Upper lobe of left lung (tissue), 6 donors: ENCODE measurements around the gene ZNF101. TPM values are rescaled to one million over a fixed set of nuclear protein-coding genes. Genes with fewer than 3 reads are reported as not detected.
"Not testable (repeated sequence)": the region's sequence is repeated elsewhere in the genome, so short reads cannot be mapped to it uniquely, and the experiment has no call there.

Experiments used
- ATAC-seq, 2 donors: fragments of 200-7000 bp; cut with Tn5 transposase; one replicate each; pipeline ENCODE4 v1.9.1; 2022; ENCODE audit warnings: mild to moderate bottlenecking in 2 of 2, moderate library complexity in 2 of 2; ENCODE audit not compliant: low FRiP score in 2 of 2
- DNase-seq, 2 donors: peaks; one replicate each; pipeline ENCODE4 v3.0.0-alpha.2; 2019 to 2020
- H3K27ac ChIP-seq, 4 donors: fragments of 200-600 bp; sonication (generic); one replicate each; pipeline ENCODE4 v1.5.1; 2016 to 2019
- H3K27me3 ChIP-seq, 4 donors: fragments of 200-600 bp; sonication (generic); one replicate each; pipeline ENCODE4 v1.5.1; 2017 to 2019
- H3K36me3 ChIP-seq, 4 donors: fragments of 200-600 bp; sonication (generic); one replicate each; pipeline ENCODE4 v1.5.1; 2016 to 2019
- H3K4me1 ChIP-seq, 4 donors: fragments of 200-600 bp; sonication (generic); one replicate each; pipeline ENCODE4 v1.5.1; 2018 to 2019
- H3K4me3 ChIP-seq, 4 donors: fragments of 200-600 bp; sonication (generic); one replicate each; pipeline ENCODE4 v1.5.1; 2017 to 2019; ENCODE audit warnings: mild to moderate bottlenecking in 2 of 4, moderate library complexity in 1 of 4
- H3K9me3 ChIP-seq, 4 donors: fragments of 200-600 bp; sonication (generic); one replicate each; pipeline ENCODE4 v1.5.1; 2018 to 2019
- EP300 ChIP-seq, 4 donors: sonication (generic); formaldehyde crosslinking; IDR thresholded peaks; one replicate each; pipeline ENCODE4 v1.5.1; 2017; ENCODE audit warnings: antibody characterized with exemption in 4 of 4, control low read depth in 2 of 4
- POLR2A ChIP-seq, 4 donors: fragments of 450-650 bp; IDR thresholded peaks; one replicate each; pipeline ENCODE4 v1.5.1; 2016 to 2017; ENCODE audit warnings: antibody characterized with exemption in 4 of 4, mild to moderate bottlenecking in 2 of 4
- POLR2AphosphoS5 ChIP-seq, 2 donors: sonication (generic); formaldehyde crosslinking; IDR thresholded peaks; one replicate each; pipeline ENCODE4 v1.5.1; 2017; ENCODE audit warnings: antibody characterized with exemption in 2 of 2
- WGBS, 2 donors: methylation state at CpG; one replicate each; pipeline ENCODE4 v1.1.5; 2017 to 2018; 5-methylcytosine and 5-hydroxymethylcytosine counted together
- total RNA-seq, 6 donors: library from RNA; depleted of rRNA in 4 of 6; stranded (reverse); fragments of >200 nt in 4 of 6; gene quantifications; one replicate each; pipeline versions ENCODE4 v1.1.0 to v1.2.1, GENCODE V29; 2016 to 2021
- TF ChIP-seq, protein P1 (sequence below), 6 experiments: fragments of 450-650 bp in 4 of 6; fragments of 200-600 bp in 2 of 6; sonication (generic) in 2 of 6; IDR thresholded peaks; one replicate each; pipeline ENCODE4 v1.5.1; 2016 to 2019; ENCODE audit warnings: antibody characterized with exemption in 6 of 6
- donor health status: DM: no; HTN: no; CAD: no; lungs with moderate emphysema.
- donor health status: DM: no; HTN: yes; CAD: no; lungs with severe emphysema.

Gene ZNF101
- total RNA-seq, 6 donors from 2014 or later, result 3.4 to 16.1 (median 11.1) TPM

DNA sequence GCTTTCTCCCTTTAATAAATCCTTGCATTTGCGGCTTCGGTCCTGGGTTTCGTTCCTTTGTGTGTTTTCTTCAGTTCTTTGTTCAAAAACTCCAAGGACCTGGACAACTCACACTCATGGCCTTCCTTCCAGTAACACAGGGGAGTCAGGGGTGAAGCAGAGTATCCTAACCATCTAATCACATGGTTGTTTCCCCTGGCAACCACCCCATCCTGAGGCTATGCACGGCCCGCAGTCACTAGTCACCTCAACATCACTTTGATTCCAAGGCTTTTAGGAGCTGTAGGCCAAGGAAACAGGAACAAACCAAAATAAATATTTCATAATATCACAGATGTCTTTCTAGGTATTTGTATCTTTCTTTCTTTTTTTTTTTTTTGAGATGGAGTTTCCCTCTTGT is 28.9 kb downstream of the ZNF101 start:
- peaks cover 0 to 4% (median 0%) of the 10 kb centered on the region in 4 donors for H3K36me3 ChIP-seq
- H3K27me3 ChIP-seq, result no peaks in the 10 kb centered on the region
- H3K27ac ChIP-seq, result no peak overlapping the region
- DNase-seq, result no peak
- H3K4me3 ChIP-seq, result no peak overlapping the region
- TF ChIP-seq EP300 (IDR thresholded peaks at IDR 0.05) (no peak), POLR2A (IDR thresholded peaks at IDR 0.05) (no peak), POLR2AphosphoS5 (IDR thresholded peaks at IDR 0.05) (no peak)
- TF ChIP-seq, protein P1, sequence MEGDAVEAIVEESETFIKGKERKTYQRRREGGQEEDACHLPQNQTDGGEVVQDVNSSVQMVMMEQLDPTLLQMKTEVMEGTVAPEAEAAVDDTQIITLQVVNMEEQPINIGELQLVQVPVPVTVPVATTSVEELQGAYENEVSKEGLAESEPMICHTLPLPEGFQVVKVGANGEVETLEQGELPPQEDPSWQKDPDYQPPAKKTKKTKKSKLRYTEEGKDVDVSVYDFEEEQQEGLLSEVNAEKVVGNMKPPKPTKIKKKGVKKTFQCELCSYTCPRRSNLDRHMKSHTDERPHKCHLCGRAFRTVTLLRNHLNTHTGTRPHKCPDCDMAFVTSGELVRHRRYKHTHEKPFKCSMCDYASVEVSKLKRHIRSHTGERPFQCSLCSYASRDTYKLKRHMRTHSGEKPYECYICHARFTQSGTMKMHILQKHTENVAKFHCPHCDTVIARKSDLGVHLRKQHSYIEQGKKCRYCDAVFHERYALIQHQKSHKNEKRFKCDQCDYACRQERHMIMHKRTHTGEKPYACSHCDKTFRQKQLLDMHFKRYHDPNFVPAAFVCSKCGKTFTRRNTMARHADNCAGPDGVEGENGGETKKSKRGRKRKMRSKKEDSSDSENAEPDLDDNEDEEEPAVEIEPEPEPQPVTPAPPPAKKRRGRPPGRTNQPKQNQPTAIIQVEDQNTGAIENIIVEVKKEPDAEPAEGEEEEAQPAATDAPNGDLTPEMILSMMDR (IDR thresholded peaks at IDR 0.05), result no peak
- H3K9me3 ChIP-seq, result peaks cover 7 to 45% (median 32%) of the 10 kb centered on the region in 4 donors
- H3K4me1 ChIP-seq, result no peaks in the 10 kb centered on the region
- ATAC-seq, result no peak
- WGBS, 2 donors, result 91 to 93% methylated on average over 5 of the region's 5 CpGs

DNA sequence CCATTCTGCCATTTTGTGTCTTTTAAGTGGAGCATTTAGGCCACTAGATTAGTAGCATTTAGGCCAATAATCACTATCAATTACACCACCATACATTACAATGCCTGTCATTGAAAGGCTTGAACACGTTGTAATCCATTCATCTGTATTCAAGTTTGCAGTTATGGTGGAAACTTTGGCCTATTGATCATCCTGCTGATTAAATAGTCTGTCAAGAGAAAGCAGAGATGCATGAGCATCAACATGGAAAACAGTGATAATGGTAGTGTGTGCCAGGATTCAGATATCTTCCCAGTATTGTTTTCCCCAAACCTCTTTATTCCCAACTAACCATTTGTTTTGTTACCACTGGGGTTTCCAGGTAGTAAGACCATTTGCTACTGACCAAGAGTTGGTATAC is 31.9 kb downstream of the ZNF101 start:
- H3K27ac ChIP-seq, H3K4me1 ChIP-seq, ATAC-seq, H3K36me3 ChIP-seq, DNase-seq, H3K4me3 ChIP-seq, H3K27me3 ChIP-seq: not testable (repeated sequence)
- WGBS, 2 donors, result 92 to 93% methylated on average over 1 of the region's 1 CpG
- peaks cover 13 to 71% (median 58%) of the 10 kb centered on the region in 4 donors for H3K9me3 ChIP-seq

DNA sequence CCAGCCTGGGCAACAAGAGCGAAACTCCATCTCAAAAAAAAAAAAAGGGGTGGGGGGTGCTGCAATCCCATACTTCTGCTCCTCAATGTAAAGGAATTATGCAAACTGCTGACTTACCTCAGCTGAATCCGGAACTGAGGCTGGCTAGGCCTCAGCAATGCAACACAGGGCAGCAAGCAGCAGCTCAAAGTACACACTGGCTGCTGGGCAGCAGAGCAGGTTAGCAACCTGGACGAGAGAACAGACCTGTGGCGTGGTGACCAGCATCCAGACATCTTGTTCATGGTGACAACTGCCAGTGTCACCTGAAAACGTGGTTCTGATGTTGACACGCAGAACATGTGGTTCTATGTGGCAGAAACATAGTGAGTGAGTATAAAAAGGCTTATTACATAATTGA is 36.2 kb downstream of the ZNF101 start:
- TF ChIP-seq, protein P1 (IDR thresholded peaks at IDR 0.05), result no peak
- no peak for TF ChIP-seq POLR2AphosphoS5 (IDR thresholded peaks at IDR 0.05)
- TF ChIP-seq POLR2A (IDR thresholded peaks at IDR 0.05), result no peak
- TF ChIP-seq EP300 (IDR thresholded peaks at IDR 0.05), result no peak
- Histone ChIP-seq H3K4me3 (no peak overlapping the region), H3K27me3 (no peaks in the 10 kb centered on the region), H3K4me1 (no peaks in the 10 kb centered on the region), H3K27ac (no peak overlapping the region), H3K36me3 (peaks cover 0 to 9% (median 2%) of the 10 kb centered on the region in 4 donors), H3K9me3 (peaks cover 47 to 91% (median 85%) of the 10 kb centered on the region in 4 donors)
- 80 to 88% methylated on average over 6 of the region's 6 CpGs for WGBS, 2 donors
- ATAC-seq (no peak), DNase-seq (no peak)

DNA sequence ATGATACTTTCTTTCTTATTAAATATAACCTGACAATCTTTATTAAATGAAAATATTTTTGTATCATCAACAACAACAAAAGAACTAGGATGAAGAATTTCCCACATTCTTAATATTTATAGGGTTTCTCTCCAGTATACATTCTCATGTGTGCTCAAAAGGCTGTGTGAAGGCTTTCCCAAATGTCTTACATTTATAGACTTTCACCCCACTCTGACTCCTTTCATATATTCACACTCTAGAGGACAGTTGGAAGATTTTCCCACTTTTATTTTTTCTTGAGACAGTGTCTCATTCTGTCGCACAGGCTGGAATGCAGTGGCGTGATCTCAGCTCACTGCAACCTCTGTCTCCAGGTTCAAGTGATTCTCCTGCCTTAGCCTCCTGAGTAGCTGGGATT is 41.9 kb downstream of the ZNF101 start:
- no peaks in the 10 kb centered on the region for H3K27me3 ChIP-seq
- H3K4me3 ChIP-seq, result no peak overlapping the region
- ATAC-seq (no peak), DNase-seq (no peak)
- peaks cover 93 to 100% (median 100%) of the 10 kb centered on the region in 4 donors for H3K9me3 ChIP-seq
- H3K36me3 ChIP-seq, result peaks cover 14 to 48% (median 34%) of the 10 kb centered on the region in 4 donors
- no peaks in the 10 kb centered on the region for H3K4me1 ChIP-seq
- TF ChIP-seq, protein P1 (IDR thresholded peaks at IDR 0.05), result no peak
- TF ChIP-seq POLR2A (IDR thresholded peaks at IDR 0.05), result no peak
- TF ChIP-seq POLR2AphosphoS5 (IDR thresholded peaks at IDR 0.05), result no peak
- H3K27ac ChIP-seq, result no peak overlapping the region
- 96 to 97% methylated on average over 2 of the region's 2 CpGs for WGBS, 2 donors

DNA sequence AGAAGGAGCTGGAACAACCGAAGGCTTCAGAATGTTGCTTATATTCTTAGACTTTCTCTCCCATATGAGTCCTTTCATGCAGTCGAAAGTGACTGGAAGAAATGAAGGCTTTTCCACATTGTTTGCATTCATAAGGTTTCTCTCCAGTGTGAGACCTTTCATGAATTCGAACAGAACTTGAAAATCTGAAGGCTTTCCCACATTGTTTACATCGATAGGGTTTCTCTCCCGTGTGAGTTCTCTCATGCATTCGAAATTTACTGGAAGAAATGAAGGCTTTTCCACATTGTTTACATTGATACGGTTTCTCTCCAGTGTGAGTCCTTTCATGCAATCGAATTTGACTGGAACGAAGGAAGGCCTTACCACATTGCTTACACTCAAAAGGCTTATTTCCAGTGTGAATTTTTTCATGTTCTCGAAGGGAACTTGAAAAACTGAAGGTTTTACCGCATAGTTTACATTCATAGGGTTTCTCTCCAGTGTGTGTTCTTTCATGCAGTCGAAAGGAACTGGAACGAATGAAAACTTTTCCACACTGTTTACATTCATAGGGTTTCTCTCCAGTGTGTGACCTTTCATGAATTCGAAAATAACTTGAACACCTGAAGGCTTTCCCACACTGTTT is 42.8 kb downstream of the ZNF101 start:
- Histone ChIP-seq H3K4me3 (no peak overlapping the region), H3K27ac (no peak overlapping the region), H3K36me3 (peaks cover 14 to 54% (median 34%) of the 10 kb centered on the region in 4 donors), H3K27me3 (no peaks in the 10 kb centered on the region), H3K4me1 (no peaks in the 10 kb centered on the region), H3K9me3 (peaks cover 94 to 100% (median 100%) of the 10 kb centered on the region in 4 donors)
- no peak for DNase-seq
- TF ChIP-seq, protein P1 (IDR thresholded peaks at IDR 0.05), result no peak
- TF ChIP-seq POLR2AphosphoS5 (IDR thresholded peaks at IDR 0.05) (no peak), EP300 (IDR thresholded peaks at IDR 0.05) (no peak)
- no peak for ATAC-seq
- 95 to 96% methylated on average over 14 of the region's 14 CpGs for WGBS, 2 donors
